Cardiac fibroblast (primary cell): ENCODE results near the gene ACAP2.
"Not testable (repeated sequence)": the region's sequence is repeated elsewhere in the genome, so short reads cannot be mapped to it uniquely, and the experiment has no call there.

Source experiments
- DNase-seq, 2 donors: peaks; one replicate each; pipeline versions ENCODE4 v3.0.0 to v3.0.0-alpha.2; 2010; ENCODE audit warnings: low read depth in 2 of 2
- H3K4me3 ChIP-seq, 2 donors: replicated peaks in 1 of 2; 1 replicate in 1 of 2; 2 replicates in 1 of 2; pipeline ENCODE4 v1.5.1; 2011; ENCODE audit warnings: low read depth in 2 of 2, low read length in 2 of 2, mild to moderate bottlenecking in 2 of 2, moderate library complexity in 1 of 2
- TF ChIP-seq, protein P1 (sequence below): IDR thresholded peaks from one replicate; pipeline ENCODE4 v1.5.1; 2011; ENCODE audit warnings: low read depth, mild to moderate bottlenecking, low read length, inconsistent platforms

Gene ACAP2

DNA sequence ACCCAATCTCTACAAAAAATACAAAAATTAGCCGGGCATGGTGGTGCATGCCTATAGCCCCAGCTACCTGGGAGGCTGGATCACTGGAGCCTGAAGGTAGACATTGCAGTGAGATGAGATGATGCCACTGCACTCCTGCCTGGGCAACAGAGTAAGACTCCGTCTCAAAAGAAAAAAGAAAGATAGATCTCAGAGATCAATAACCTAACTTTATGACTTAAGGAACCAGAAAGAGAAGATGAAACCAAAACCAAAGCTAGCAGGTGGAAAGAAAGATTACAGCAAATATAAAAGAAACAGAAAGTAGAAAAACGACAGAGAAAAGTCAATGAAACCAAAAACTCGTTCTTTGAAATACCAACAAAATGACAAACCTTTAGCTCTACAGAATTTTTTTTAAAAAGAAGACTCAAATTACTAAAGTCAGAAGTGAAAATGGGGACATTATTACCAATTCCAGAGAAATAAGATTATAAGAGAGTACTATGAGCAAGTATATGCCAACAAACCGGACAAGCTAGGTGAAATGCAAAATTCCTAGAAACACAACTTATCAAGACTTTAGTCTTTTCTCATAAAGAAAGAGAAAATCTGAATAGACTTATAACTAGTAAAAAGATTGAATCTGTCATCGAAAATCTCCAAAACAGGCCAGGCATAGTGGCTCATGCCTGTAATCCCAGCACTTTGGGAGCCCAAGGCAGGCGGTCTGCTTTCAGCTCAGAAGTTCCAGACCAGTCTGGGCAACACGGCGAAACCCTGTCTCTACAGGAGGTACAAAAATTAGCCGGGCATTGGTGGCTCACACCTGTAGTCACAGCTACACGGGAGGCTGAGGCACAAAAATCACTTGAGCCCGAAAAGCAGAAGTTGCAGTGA is 35.0 kb downstream of the ACAP2 start:
- TF ChIP-seq, protein P1, sequence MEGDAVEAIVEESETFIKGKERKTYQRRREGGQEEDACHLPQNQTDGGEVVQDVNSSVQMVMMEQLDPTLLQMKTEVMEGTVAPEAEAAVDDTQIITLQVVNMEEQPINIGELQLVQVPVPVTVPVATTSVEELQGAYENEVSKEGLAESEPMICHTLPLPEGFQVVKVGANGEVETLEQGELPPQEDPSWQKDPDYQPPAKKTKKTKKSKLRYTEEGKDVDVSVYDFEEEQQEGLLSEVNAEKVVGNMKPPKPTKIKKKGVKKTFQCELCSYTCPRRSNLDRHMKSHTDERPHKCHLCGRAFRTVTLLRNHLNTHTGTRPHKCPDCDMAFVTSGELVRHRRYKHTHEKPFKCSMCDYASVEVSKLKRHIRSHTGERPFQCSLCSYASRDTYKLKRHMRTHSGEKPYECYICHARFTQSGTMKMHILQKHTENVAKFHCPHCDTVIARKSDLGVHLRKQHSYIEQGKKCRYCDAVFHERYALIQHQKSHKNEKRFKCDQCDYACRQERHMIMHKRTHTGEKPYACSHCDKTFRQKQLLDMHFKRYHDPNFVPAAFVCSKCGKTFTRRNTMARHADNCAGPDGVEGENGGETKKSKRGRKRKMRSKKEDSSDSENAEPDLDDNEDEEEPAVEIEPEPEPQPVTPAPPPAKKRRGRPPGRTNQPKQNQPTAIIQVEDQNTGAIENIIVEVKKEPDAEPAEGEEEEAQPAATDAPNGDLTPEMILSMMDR = no peak
- no peak for DNase-seq

DNA sequence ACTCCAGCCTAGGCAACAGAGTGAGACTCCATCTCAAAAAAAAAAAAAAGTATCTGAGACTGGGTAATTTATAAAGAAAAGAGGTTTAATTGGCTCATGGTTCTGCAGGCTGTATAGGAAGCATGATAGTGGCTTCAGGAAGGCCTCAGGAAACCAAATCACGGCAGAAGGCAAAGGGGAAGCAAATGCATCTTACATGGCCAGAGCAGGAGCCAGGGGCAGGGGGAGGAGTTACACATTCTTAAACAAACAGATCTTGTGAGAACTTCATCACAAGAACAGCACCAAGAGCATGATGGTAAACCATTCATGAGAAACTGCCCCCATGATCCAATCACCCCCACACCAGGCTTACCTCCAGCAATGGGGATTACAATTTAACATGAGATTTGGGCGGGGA is 37.2 kb downstream of the ACAP2 start:
- TF ChIP-seq, protein P1 = no peak
- no peak for DNase-seq
- H3K4me3 ChIP-seq = no peak overlapping the region

More for the DNA sequence above, 35.0 kb downstream of the ACAP2 start:
- H3K4me3 ChIP-seq = no peak overlapping the region

DNA sequence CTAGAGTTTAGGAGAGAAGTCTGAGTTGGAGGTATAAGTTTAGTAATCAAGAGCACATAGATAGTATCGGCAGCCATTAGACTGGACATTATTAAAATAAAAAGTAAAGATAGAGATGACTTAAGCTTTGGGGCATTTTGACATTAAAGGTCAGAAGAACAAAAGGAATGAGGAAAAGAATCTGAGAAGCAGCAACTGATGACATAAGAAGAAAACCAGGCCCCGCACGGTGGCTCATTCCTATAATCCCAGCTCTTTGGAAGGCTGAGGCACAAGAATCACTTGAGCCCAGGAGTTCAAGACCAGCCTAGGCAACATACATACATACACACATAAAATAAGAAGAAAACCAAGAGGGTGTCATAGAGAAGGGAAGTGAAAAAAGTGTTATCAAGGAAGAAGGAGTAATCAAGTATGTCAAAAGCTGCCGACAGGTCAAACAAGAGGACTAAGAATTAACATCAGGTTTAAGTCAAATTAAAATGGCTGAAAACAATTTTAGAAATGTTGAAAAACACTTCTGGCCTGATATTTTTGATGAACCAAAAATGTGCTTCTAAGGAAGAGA is 38.9 kb downstream of the ACAP2 start:
- no peak overlapping the region for H3K4me3 ChIP-seq
- TF ChIP-seq, protein P1 = no peak
- peak; percentile 19 to 57 for DNase-seq

DNA sequence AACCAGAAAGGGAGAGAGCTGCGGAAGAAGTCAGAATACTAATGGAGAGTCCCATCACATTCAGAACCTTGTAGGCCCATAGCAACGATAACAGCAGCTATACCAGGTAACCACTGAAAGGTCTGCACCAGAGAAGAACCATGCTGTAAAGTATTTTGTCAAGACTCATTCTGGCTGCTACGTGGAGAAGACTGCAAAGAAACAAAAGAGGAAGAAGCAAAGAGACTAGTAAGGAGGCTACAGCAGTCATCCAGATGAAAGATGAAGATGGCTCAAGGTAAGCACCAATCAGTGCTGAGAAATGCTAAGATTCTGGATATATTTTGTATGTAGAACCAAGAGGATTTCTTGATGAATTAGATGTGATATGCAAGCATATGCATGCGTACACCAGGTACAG is 39.6 kb downstream of the ACAP2 start:
- TF ChIP-seq, protein P1 = no peak
- no peak overlapping the region for H3K4me3 ChIP-seq
- DNase-seq = no peak

GRCh38 chr3:195401943-195402342 is 40.9 kb downstream of the ACAP2 start:
- TF ChIP-seq, protein P1 = no peak
- H3K4me3 ChIP-seq = no peak overlapping the region
- DNase-seq = no peak

- H3K4me3 ChIP-seq, DNase-seq: not testable (repeated sequence)
These were observed 44.4 kb downstream of the ACAP2 start for GRCh38 chr3:195398460-195398859.

DNA sequence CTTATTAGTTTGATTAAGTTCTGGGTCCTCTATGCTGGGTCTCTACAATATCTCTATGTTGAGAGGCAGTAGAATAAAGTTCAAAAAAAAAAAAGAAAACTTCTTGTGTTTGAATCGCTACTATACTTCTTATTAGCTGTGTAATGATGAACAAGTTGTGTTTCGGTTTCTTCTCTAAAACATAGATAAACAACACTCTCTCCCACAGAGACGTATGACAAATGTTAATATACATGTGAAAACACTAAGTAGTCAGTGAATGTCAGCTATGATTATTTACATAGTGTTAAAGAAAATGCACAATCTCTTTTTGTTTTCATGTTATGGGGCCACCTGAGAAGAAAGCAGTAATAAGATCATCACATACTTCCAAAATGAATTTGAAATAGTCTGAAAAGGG is 45.3 kb downstream of the ACAP2 start:
- H3K4me3 ChIP-seq = no peak overlapping the region
- no peak for DNase-seq
- TF ChIP-seq, protein P1 = no peak
